ENCODE measurements around the gene KRT34.
A peak's percentile ranks its signal among the peaks of the same experiment; 100 is the strongest.

Gene KRT34

GRCh38 chr17:41329279-41329948, 52.7 kb downstream of the KRT34 start:
- POLR2A ChIA-PET = no interaction called here

GRCh38 chr17:41328207-41328606, 53.9 kb downstream of the KRT34 start:
- CTCF ChIA-PET = interaction anchor here (1.0 to 8.2 kb wide), 23 partner anchors 9 to 517 kb away, joined by 3 to 90 read pairs (median 5); partner anchors contain the start of gene KRTAP17-1
- POLR2A ChIA-PET = no interaction called here

More at GRCh38 chr17:41329279-41329948, 52.7 kb downstream of the KRT34 start:
- H3K4me3 ChIP-seq (ENCODE audit: low read depth, low read length) = no peak overlapping the region
- CTCF ChIA-PET = interaction anchor here (0.6 to 8.2 kb wide), 41 partner anchors 8 to 526 kb away, joined by 3 to 90 read pairs (median 4); partner anchors contain the start of genes KRTAP16-1, KRTAP17-1, KRTAP2-3 and KRTAP9-6
- no peak for DNase-seq (ENCODE audit: low read depth, low spot score)
- peak; percentile 95 for TF ChIP-seq CTCF (IDR thresholded peaks at IDR 0.05; ENCODE audit: insufficient read depth, low read length, missing control alignments)

More at GRCh38 chr17:41328207-41328606, 53.9 kb downstream of the KRT34 start:
- DNase-seq (ENCODE audit: low read depth, low spot score) = no peak
- no peak for TF ChIP-seq CTCF (IDR thresholded peaks at IDR 0.05; ENCODE audit: insufficient read depth, low read length, missing control alignments)
- no peak overlapping the region for H3K4me3 ChIP-seq (ENCODE audit: low read depth, low read length)

Measured in AG04449 (cell line).